Neural cell (in vitro differentiated cells): ENCODE measurements around the gene LAP3. TPM values are rescaled to one million over a fixed set of nuclear protein-coding genes. Genes with fewer than 3 reads are reported as not detected.

Experiments used
- H2AFZ ChIP-seq: fragments of 200-600, 300-800 bp; sonication (generic), shearing (Covaris generic); 2 replicates; pipeline ENCODE4 v1.6.0; 2014; ENCODE audit warnings: low read depth, mild to moderate bottlenecking, antibody characterized with exemption, low read length, moderate library complexity
- H3F3A ChIP-seq: fragments of 200-600 bp; shearing (Covaris generic); 2 replicates; pipeline ENCODE4 v1.6.1; 2016; ENCODE audit warnings: mild to moderate bottlenecking, moderate library complexity, mixed read lengths, antibody characterized with exemption, low read length; ENCODE audit not compliant: insufficient read depth, poor library complexity, severe bottlenecking
- H3K27ac ChIP-seq: fragments of 200-600, 300-800 bp; sonication (generic), shearing (Covaris generic); 2 replicates; pipeline ENCODE4 v1.5.1; 2014; ENCODE audit warnings: mild to moderate bottlenecking, low read length, moderate library complexity
- H3K27me3 ChIP-seq: fragments of 300-800, 200-600 bp; sonication (generic), shearing (Covaris generic); 2 replicates; pipeline ENCODE4 v1.6.0; 2014; ENCODE audit warnings: mild to moderate bottlenecking, low read depth, low read length, moderate library complexity; ENCODE audit not compliant: insufficient read depth
- H3K36me3 ChIP-seq: fragments of 300-800, 200-600 bp; sonication (generic), shearing (Covaris generic); 2 replicates; pipeline ENCODE4 v1.5.1; 2014; ENCODE audit warnings: mild to moderate bottlenecking, antibody characterized with exemption, low read length, moderate library complexity; ENCODE audit not compliant: insufficient read depth
- H3K4me2 ChIP-seq: fragments of 300-800, 200-600 bp; sonication (generic), shearing (Covaris generic); 2 replicates; pipeline ENCODE4 v1.6.0; 2014; ENCODE audit warnings: mild to moderate bottlenecking, low read length
- H3K4me3 ChIP-seq: fragments of 300-800, 200-600 bp; sonication (generic), shearing (Covaris generic); 2 replicates; pipeline ENCODE4 v1.5.1; 2014; ENCODE audit warnings: mild to moderate bottlenecking, low read length, moderate library complexity
- H3K79me2 ChIP-seq: fragments of 200-600 bp; shearing (Covaris generic); replicated peaks from 2 replicates; pipeline ENCODE4 v1.6.0; 2014; ENCODE audit warnings: mild to moderate bottlenecking, low read length, moderate library complexity; ENCODE audit not compliant: insufficient read depth
- H3K9ac ChIP-seq: fragments of 300-800, 200-600 bp; sonication (generic), shearing (Covaris generic); 2 replicates; pipeline ENCODE4 v1.6.1; 2016; ENCODE audit warnings: mild to moderate bottlenecking, low read length, mixed read lengths
- H3K9me2 ChIP-seq: fragments of 200-600 bp; shearing (Covaris generic); 2 replicates; pipeline ENCODE4 v1.6.1; 2016; ENCODE audit warnings: mild to moderate bottlenecking, low read length, mixed read lengths; ENCODE audit not compliant: insufficient read depth
- H3K9me3 ChIP-seq: fragments of 200-600, 300-800 bp; sonication (generic), shearing (Covaris generic); 2 replicates; pipeline ENCODE4 v1.6.1; 2016; ENCODE audit warnings: mild to moderate bottlenecking, mixed run types, low read length, moderate library complexity, mixed read lengths
- H4K20me1 ChIP-seq: fragments of 200-600 bp; shearing (Covaris generic); 2 replicates; pipeline ENCODE4 v1.6.1; 2016; ENCODE audit warnings: mild to moderate bottlenecking, mixed run types; ENCODE audit not compliant: insufficient read depth
- EP300 ChIP-seq: fragments of 450-650 bp; conservative IDR thresholded peaks from 2 replicates; pipeline ENCODE4 v1.6.1; 2014; ENCODE audit warnings: antibody characterized with exemption, mild to moderate bottlenecking, moderate library complexity; ENCODE audit not compliant: poor library complexity, severe bottlenecking
- EZH2 ChIP-seq: fragments of 200-600, 300-800 bp; shearing (Covaris generic), sonication (generic); IDR thresholded peaks from 2 replicates; pipeline ENCODE4 v1.6.1; 2014; ENCODE audit warnings: antibody characterized with exemption, low read length, borderline replicate concordance, mild to moderate bottlenecking; ENCODE audit not compliant: insufficient read depth, poor library complexity, severe bottlenecking
- MXI1 ChIP-seq: fragments of 450-650 bp; conservative IDR thresholded peaks from 2 replicates; pipeline ENCODE4 v1.6.1; 2014; ENCODE audit warnings: antibody characterized with exemption, mild to moderate bottlenecking; ENCODE audit not compliant: poor library complexity, severe bottlenecking
- POLR2AphosphoS5 ChIP-seq: IDR thresholded peaks from 2 replicates; pipeline ENCODE4 v1.6.1; 2012
- RAD21 ChIP-seq: fragments of 450-650 bp; conservative IDR thresholded peaks from 2 replicates; pipeline ENCODE4 v1.6.1; 2014; ENCODE audit warnings: antibody characterized with exemption, mild to moderate bottlenecking, moderate library complexity
- SMC3 ChIP-seq: fragments of 450-650 bp; conservative IDR thresholded peaks from 2 replicates; pipeline ENCODE4 v1.6.1; 2014; ENCODE audit warnings: antibody characterized with exemption, mild to moderate bottlenecking, moderate library complexity; ENCODE audit not compliant: poor library complexity
- TAF1 ChIP-seq: IDR thresholded peaks from 2 replicates; pipeline ENCODE4 v1.6.1; 2012; ENCODE audit warnings: low read depth
- polyA plus RNA-seq: library from polyadenylated mRNA; depleted of rRNA; stranded (reverse); fragments of >200 nt; gene quantifications from 2 replicates; pipeline ENCODE4 v1.2.3, GENCODE V29; 2014
- TF ChIP-seq, protein P1 (sequence below): fragments of 450-650 bp; IDR thresholded peaks from 2 replicates; pipeline ENCODE4 v1.5.1; 2014; ENCODE audit warnings: antibody characterized with exemption, mild to moderate bottlenecking, moderate library complexity; ENCODE audit not compliant: poor library complexity, severe bottlenecking
- TF ChIP-seq, protein P2 (sequence below): IDR thresholded peaks from 2 replicates; pipeline ENCODE4 v1.6.1; 2012; ENCODE audit warnings: borderline replicate concordance

LAP3 gene
- polyA plus RNA-seq, 1 donor from 2014 or later = 36.9 TPM

DNA sequence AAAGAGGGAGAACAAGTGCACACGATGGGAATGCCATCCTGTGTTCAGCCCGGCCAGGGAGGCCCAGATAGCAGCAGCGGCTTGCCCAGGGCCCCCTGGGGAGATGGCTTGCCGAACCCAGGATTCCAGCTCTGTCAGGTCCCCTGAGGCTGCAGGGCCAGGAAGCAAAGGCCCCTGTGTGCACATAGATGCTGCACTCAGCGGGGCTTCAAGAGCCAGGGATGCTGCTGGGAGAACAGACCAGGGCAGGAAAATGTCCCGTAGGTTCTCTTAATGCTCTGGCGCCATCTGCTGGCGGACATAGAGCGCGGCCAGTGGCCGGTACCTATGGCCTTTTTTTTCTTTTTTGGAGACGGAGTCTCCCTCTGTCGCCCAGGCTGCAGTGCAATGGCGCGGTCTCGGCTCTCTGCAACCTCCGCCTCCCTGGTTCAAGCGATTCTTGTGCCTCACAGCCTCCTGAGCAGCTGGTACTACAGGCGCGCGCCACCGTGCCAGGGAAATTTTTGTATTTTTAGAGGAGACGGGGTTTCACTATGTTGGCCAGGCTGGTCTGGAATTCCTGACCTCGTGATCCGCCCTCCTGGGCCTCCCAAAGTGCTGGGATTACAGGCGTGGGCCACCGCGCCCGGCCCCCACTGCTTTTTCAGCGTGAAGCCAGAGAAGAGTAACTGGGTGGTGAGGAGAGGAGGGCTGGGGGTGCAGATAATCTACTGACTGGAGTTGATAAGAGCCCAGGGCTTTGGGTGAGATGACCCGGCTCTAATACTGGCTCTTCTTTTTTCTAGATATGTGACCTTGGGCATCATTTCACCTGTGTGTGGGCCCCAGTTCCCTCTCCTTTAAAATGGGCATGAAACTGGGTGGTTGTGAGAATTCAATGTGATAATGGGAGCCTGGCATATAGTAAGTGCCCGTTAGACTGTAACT, 60.0 kb downstream of the LAP3 start:
- Histone ChIP-seq H3K27me3 (no peaks in the 10 kb centered on the region), H3K9me2 (no peaks in the 10 kb centered on the region), H3K9me3 (no peaks in the 10 kb centered on the region), H3K27ac (no peak overlapping the region), H3K4me2 (no peak overlapping the region), H3K79me2 (no peaks in the 10 kb centered on the region), H3K4me3 (no peak overlapping the region), H3K36me3 (no peaks in the 10 kb centered on the region), H4K20me1 (no peaks in the 10 kb centered on the region), H2AFZ (no peak overlapping the region), H3F3A (no peaks in the 10 kb centered on the region), H3K9ac (no peak overlapping the region)
- TF ChIP-seq TAF1 = no peak
- peak; percentile 65 for TF ChIP-seq SMC3
- peak; percentile 60 for TF ChIP-seq RAD21
- TF ChIP-seq, protein P1, sequence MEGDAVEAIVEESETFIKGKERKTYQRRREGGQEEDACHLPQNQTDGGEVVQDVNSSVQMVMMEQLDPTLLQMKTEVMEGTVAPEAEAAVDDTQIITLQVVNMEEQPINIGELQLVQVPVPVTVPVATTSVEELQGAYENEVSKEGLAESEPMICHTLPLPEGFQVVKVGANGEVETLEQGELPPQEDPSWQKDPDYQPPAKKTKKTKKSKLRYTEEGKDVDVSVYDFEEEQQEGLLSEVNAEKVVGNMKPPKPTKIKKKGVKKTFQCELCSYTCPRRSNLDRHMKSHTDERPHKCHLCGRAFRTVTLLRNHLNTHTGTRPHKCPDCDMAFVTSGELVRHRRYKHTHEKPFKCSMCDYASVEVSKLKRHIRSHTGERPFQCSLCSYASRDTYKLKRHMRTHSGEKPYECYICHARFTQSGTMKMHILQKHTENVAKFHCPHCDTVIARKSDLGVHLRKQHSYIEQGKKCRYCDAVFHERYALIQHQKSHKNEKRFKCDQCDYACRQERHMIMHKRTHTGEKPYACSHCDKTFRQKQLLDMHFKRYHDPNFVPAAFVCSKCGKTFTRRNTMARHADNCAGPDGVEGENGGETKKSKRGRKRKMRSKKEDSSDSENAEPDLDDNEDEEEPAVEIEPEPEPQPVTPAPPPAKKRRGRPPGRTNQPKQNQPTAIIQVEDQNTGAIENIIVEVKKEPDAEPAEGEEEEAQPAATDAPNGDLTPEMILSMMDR = peak; percentile 71

DNA sequence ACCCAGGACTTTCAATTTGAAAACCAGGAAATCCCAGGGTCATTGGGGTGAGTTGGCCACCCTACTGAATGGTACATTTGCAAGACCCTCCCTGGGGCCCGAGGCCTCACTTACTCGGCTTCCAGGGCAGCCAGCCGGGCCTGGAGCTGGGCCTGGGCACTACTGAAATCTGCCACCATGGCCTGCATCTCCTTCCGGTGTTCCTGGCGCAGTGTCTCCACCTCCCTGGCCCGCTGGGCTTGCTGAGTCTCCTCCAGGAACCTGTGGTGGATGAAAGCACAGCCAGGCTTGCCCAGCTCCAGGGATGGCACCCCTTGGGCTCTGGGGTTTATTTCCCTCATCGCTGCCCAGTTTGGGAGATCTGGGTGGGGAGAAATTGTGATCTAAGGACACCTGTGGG, 62.1 kb downstream of the LAP3 start:
- no peak overlapping the region for H3K27ac ChIP-seq
- no peaks in the 10 kb centered on the region for H3K36me3 ChIP-seq
- no peaks in the 10 kb centered on the region for H4K20me1 ChIP-seq
- no peaks in the 10 kb centered on the region for H3K9me2 ChIP-seq
- H3K79me2 ChIP-seq = no peaks in the 10 kb centered on the region
- H3K27me3 ChIP-seq = no peaks in the 10 kb centered on the region
- H3F3A ChIP-seq = no peaks in the 10 kb centered on the region
- peaks cover 10% of the 10 kb centered on the region for H3K9me3 ChIP-seq
- no peak overlapping the region for H3K4me2 ChIP-seq
- TF ChIP-seq POLR2AphosphoS5 (no peak), SMC3 (no peak), EP300 (no peak), MXI1 (no peak), RAD21 (no peak), EZH2 (no peak), TAF1 (no peak)
- TF ChIP-seq, protein P2, sequence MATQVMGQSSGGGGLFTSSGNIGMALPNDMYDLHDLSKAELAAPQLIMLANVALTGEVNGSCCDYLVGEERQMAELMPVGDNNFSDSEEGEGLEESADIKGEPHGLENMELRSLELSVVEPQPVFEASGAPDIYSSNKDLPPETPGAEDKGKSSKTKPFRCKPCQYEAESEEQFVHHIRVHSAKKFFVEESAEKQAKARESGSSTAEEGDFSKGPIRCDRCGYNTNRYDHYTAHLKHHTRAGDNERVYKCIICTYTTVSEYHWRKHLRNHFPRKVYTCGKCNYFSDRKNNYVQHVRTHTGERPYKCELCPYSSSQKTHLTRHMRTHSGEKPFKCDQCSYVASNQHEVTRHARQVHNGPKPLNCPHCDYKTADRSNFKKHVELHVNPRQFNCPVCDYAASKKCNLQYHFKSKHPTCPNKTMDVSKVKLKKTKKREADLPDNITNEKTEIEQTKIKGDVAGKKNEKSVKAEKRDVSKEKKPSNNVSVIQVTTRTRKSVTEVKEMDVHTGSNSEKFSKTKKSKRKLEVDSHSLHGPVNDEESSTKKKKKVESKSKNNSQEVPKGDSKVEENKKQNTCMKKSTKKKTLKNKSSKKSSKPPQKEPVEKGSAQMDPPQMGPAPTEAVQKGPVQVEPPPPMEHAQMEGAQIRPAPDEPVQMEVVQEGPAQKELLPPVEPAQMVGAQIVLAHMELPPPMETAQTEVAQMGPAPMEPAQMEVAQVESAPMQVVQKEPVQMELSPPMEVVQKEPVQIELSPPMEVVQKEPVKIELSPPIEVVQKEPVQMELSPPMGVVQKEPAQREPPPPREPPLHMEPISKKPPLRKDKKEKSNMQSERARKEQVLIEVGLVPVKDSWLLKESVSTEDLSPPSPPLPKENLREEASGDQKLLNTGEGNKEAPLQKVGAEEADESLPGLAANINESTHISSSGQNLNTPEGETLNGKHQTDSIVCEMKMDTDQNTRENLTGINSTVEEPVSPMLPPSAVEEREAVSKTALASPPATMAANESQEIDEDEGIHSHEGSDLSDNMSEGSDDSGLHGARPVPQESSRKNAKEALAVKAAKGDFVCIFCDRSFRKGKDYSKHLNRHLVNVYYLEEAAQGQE = no peak
- TF ChIP-seq, protein P1 = no peak
- no peak overlapping the region for H3K9ac ChIP-seq
- no peak overlapping the region for H2AFZ ChIP-seq
- H3K4me3 ChIP-seq = no peak overlapping the region
